ENCODE data around the gene PCNT. TPM values are rescaled to one million over a fixed set of nuclear protein-coding genes. Genes with fewer than 3 reads are reported as not detected.

PCNT gene
- total RNA-seq, 1 experiment from 2014 or later: 34.0 TPM

DNA sequence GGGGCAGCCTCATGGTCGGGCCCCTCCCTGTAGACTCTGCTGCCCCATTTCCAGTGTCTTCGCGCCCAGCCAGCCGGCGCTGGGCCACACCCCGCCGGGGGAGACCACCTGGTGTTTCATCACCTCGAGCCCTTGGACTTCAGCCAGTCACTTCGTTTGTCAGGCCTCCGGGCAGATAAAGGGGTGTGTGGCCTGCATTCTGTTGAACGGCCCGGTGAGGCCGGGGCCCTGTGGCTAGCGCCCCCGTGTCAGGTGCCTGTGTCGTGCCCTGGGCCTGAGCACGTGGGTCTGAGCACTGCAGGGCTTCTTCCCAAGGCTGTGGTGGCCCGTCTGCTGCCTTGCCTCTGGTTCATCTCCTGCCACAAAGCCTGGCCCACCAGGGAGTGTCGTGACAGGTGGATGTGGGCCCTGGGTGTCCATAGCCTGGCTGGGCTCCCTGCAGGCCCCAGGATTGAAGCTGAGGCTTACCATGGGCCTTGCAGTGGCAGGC lies 69.5 kb downstream of the PCNT start:
- H3K4me1 Mint-ChIP-seq (ENCODE audit: insufficient read depth, unreplicated experiment): no peaks in the 10 kb centered on the region
- H3K4me3 Mint-ChIP-seq (ENCODE audit: unreplicated experiment): no peak overlapping the region
- intact Hi-C loops (cut with micrococcal nuclease): no loop called here
- POLR2A ChIA-PET: no interaction called here
- CTCF ChIA-PET: no interaction called here
- DNase-seq (ENCODE audit: unreplicated experiment): no peak
- H3K9me3 Mint-ChIP-seq (ENCODE audit: unreplicated experiment): no peaks in the 10 kb centered on the region
- no peak overlapping the region for H3K27ac Mint-ChIP-seq (ENCODE audit: low read depth, unreplicated experiment)
- H3K36me3 Mint-ChIP-seq (ENCODE audit: insufficient read depth, unreplicated experiment): peaks cover 67% of the 10 kb centered on the region
- TF ChIP-seq, protein P1, sequence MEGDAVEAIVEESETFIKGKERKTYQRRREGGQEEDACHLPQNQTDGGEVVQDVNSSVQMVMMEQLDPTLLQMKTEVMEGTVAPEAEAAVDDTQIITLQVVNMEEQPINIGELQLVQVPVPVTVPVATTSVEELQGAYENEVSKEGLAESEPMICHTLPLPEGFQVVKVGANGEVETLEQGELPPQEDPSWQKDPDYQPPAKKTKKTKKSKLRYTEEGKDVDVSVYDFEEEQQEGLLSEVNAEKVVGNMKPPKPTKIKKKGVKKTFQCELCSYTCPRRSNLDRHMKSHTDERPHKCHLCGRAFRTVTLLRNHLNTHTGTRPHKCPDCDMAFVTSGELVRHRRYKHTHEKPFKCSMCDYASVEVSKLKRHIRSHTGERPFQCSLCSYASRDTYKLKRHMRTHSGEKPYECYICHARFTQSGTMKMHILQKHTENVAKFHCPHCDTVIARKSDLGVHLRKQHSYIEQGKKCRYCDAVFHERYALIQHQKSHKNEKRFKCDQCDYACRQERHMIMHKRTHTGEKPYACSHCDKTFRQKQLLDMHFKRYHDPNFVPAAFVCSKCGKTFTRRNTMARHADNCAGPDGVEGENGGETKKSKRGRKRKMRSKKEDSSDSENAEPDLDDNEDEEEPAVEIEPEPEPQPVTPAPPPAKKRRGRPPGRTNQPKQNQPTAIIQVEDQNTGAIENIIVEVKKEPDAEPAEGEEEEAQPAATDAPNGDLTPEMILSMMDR (IDR thresholded peaks at IDR 0.05; ENCODE audit: unreplicated experiment): no peak
- no TSS peak for BruUV-seq (replicated peaks)
- no peaks in the 10 kb centered on the region for H3K27me3 Mint-ChIP-seq (ENCODE audit: insufficient read depth, unreplicated experiment)

DNA sequence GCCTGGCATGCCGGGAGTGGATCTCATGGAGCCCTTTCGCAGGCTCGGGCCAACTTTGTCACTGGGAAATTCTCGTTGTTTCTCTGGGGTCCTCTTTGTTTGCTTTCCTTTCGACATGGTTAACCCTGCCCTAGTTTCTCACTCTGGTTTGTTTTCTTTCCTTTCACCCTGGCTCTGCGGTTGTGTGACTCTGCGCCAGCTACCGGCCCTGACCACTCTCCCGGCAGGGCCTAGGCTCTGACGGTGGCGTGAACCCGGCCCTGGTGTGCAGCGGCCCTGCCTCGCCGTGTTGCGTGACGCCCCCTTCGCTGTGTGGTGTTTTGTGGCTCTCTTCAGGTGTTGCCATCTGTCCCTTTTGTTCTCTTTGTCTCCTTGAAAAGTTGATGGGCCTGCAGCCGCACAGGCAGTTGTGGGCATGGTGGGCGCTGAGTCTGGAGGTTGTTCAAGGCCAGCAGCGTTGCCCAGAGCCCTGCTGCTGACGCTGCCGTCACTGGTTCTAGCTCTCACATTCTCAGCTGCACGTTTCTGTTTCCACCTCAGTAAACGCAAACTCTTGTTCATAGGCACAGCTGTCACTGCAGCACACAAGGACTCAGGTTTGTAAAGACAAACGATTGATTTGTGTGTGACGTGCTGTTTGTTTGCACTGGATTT lies 70.1 kb downstream of the PCNT start:
- TF ChIP-seq, protein P1 (IDR thresholded peaks at IDR 0.05; ENCODE audit: unreplicated experiment): no peak
- Mint-ChIP-seq H3K27ac (ENCODE audit: low read depth, unreplicated experiment) (no peak overlapping the region), H3K36me3 (ENCODE audit: insufficient read depth, unreplicated experiment) (peaks cover 70% of the 10 kb centered on the region), H3K4me1 (ENCODE audit: insufficient read depth, unreplicated experiment) (no peaks in the 10 kb centered on the region), H3K9me3 (ENCODE audit: unreplicated experiment) (no peaks in the 10 kb centered on the region), H3K27me3 (ENCODE audit: insufficient read depth, unreplicated experiment) (no peaks in the 10 kb centered on the region), H3K4me3 (ENCODE audit: unreplicated experiment) (no peak overlapping the region)
- BruUV-seq (replicated peaks): no TSS peak
- intact Hi-C loops (cut with micrococcal nuclease): no loop called here
- DNase-seq (ENCODE audit: unreplicated experiment): no peak
- POLR2A ChIA-PET: no interaction called here
- CTCF ChIA-PET: no interaction called here

DNA sequence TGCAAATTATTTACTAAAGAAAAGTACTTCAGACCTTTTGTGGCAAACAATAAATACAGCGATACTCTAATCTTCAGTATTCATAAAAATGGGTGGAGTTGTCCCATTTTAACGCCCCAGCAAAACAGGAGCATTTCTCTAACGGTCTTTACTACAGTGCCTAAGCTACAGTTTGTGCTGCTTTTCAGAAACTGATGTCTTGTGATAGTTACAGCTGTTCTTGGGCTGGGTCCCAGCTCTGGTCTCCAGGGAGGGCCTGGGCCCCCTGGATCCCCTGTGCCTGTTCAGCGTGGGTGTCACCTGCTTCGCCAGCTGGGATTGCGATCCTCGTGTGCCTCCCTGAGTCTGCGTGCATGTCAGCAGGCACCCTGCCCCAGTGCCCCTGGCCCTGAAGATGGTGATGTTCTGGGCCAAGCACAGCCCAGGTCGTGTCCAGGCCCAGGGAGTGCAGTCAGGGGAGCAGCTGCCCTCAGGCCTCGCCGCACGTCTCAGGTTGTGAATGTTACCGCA lies 70.7 kb downstream of the PCNT start:
- POLR2A ChIA-PET: no interaction called here
- Mint-ChIP-seq H3K4me3 (ENCODE audit: unreplicated experiment) (no peak overlapping the region), H3K27me3 (ENCODE audit: insufficient read depth, unreplicated experiment) (no peaks in the 10 kb centered on the region), H3K36me3 (ENCODE audit: insufficient read depth, unreplicated experiment) (peaks cover 70% of the 10 kb centered on the region), H3K4me1 (ENCODE audit: insufficient read depth, unreplicated experiment) (no peaks in the 10 kb centered on the region), H3K27ac (ENCODE audit: low read depth, unreplicated experiment) (no peak overlapping the region), H3K9me3 (ENCODE audit: unreplicated experiment) (no peaks in the 10 kb centered on the region)
- TF ChIP-seq, protein P1 (IDR thresholded peaks at IDR 0.05; ENCODE audit: unreplicated experiment): no peak
- BruUV-seq (replicated peaks): no TSS peak
- CTCF ChIA-PET: no interaction called here
- DNase-seq (ENCODE audit: unreplicated experiment): no peak
- intact Hi-C loops (cut with micrococcal nuclease): no loop called here

DNA sequence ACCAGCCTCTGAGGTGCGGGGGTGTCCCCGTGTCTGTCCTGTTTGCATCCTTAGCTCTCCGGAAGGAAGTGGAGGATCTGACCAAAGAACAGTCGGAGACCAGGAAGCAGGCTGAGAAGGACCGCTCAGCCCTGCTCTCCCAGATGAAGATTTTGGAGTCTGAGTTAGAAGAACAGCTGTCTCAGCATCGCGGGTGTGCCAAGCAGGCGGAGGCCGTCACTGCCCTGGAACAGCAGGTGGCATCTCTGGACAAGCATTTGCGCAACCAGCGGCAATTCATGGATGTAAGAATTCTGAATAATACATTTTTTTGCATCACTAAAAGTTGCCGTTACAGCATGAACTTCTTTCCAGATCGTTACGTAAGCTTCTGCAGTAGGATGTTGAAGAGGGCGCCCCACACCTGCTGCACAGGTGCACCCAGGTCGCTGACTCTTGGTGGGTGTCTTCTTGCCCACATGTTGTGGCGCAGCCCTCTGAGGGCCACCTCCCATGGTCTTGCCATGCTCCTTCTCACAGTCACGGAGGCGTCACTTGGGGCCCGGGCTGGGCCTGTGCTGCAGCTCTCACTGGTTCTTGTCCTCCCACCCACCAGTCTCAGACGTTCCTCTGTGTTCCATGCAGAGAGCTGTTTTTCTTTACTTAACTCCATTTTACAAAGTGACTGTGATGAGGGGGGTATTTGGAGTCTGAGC lies 73.4 kb downstream of the PCNT start:
- Mint-ChIP-seq H3K4me1 (ENCODE audit: insufficient read depth, unreplicated experiment) (no peaks in the 10 kb centered on the region), H3K27me3 (ENCODE audit: insufficient read depth, unreplicated experiment) (no peaks in the 10 kb centered on the region), H3K9me3 (ENCODE audit: unreplicated experiment) (no peaks in the 10 kb centered on the region), H3K27ac (ENCODE audit: low read depth, unreplicated experiment) (no peak overlapping the region), H3K4me3 (ENCODE audit: unreplicated experiment) (no peak overlapping the region), H3K36me3 (ENCODE audit: insufficient read depth, unreplicated experiment) (peaks cover 71% of the 10 kb centered on the region)
- intact Hi-C loops (cut with micrococcal nuclease): no loop called here
- no peak for DNase-seq (ENCODE audit: unreplicated experiment)
- TF ChIP-seq, protein P1 (IDR thresholded peaks at IDR 0.05; ENCODE audit: unreplicated experiment): no peak
- CTCF ChIA-PET: interaction anchor here (0.6 to 1.0 kb wide), 2 partner anchors 10 to 33 kb away, joined by 3 to 4 read pairs; no protein-coding TSS in a partner anchor
- POLR2A ChIA-PET: interaction anchor here (0.6 kb wide), 1 partner anchor 17 kb away, joined by 6 read pairs; no protein-coding TSS in a partner anchor
- no TSS peak for BruUV-seq (replicated peaks)

All from MCF 10A (cell line).